ENCODE measurements around the gene ROGDI. TPM values are rescaled to one million over a fixed set of nuclear protein-coding genes. Genes with fewer than 3 reads are reported as not detected.

The ROGDI gene
- total and polyA plus RNA-seq, 2 donors (not counting 3 experiments of a cell fraction or from before 2014, with no cell fraction given) = 12.0 to 36.9 TPM

DNA sequence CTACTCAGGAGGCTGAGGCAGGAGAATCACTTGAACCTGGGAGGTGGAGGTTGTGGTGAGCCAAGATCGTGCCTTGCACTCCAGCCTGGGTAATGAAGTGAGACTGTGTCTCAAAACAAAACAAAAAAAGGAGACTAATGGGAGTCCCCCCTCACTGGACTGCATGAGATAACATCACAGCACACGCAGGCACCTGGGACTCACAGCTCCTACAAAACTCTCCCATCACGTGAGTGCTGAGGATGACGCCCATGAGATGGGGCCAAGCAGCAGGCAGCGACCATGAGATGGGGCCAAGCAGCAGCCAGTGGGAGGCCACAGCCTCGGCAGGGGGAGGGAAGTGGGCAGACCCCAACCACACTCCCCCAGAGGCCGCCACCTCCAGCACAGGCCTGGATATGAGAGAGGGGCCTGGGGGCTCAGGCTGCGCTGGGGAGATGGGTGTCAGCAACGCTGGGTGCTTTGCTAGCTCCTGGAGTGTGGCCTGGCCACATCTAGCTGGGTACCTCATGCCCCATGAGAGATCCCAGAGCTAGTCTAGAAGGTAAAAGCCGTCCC is 52.7 kb downstream of the ROGDI start:
- Histone ChIP-seq H3K79me2 (ENCODE audit: control insufficient read depth, insufficient read depth, low read length) (no peaks in the 10 kb centered on the region), H4K20me1 (replicated peaks; ENCODE audit: control insufficient read depth, extremely low read depth, insufficient read depth, low read length) (no peaks in the 10 kb centered on the region), H3K4me2 (ENCODE audit: insufficient read depth, low read length) (no peak overlapping the region), H3K27me3 (ENCODE audit: control insufficient read depth in 2 of 2, insufficient read depth in 2 of 2, low read length in 2 of 2) (no peaks in the 10 kb centered on the region), H3K9me1 (replicated peaks; ENCODE audit: control insufficient read depth, extremely low read depth, insufficient read depth, low read length) (no peaks in the 10 kb centered on the region), H3K9ac (replicated peaks; ENCODE audit: extremely low read depth, insufficient read depth, low read length) (no peak overlapping the region), H3K4me3 (replicated peaks in 1 of 3; ENCODE audit: insufficient read depth in 1 of 3, low read depth in 1 of 3, low read length in 3 of 3) (no peak overlapping the region), H2AFZ (ENCODE audit: low read depth, low read length) (no peak overlapping the region), H3K27ac (ENCODE audit: insufficient read depth, low read depth, low read length) (no peak overlapping the region), H3K36me3 (ENCODE audit: control insufficient read depth in 2 of 2, extremely low read depth in 1 of 2, insufficient read depth in 2 of 2, low read length in 2 of 2) (peaks cover 3 to 22% of the 10 kb centered on the region in 2 experiments), H3K9me3 (replicated peaks; ENCODE audit: control insufficient read depth, insufficient read depth, low read length) (no peaks in the 10 kb centered on the region), H3K4me1 (ENCODE audit: control insufficient read depth, extremely low read depth, insufficient read depth, low read length) (no peaks in the 10 kb centered on the region)
- FAIRE-seq (no peak), DNase-seq (ENCODE audit: low read depth, low spot score) (no peak)
- dilution Hi-C loops (cut with MboI; ENCODE audit: extremely low pct_ligation_motif_present, low sequenced_read_pairs) = no loop called here
- TF ChIP-seq MAX (IDR thresholded peaks at IDR 0.05; ENCODE audit: insufficient read depth, insufficient read length) (no peak), GATA2 (IDR thresholded peaks at IDR 0.05; ENCODE audit: insufficient read depth, insufficient read length, low read depth, low read length) (no peak), POLR2AphosphoS5 (IDR thresholded peaks at IDR 0.05; ENCODE audit: insufficient read depth, low read depth, low read length) (no peak), POLR2A (IDR thresholded peaks at IDR 0.05; ENCODE audit: low read depth, low read length) (no peak), EZH2 (IDR thresholded peaks at IDR 0.05; ENCODE audit: borderline replicate concordance, low read depth, low read length, severe bottlenecking) (no peak), FOS (IDR thresholded peaks at IDR 0.05; ENCODE audit: borderline replicate concordance, insufficient read depth, low read length) (no peak), MYC (IDR thresholded peaks at IDR 0.05; ENCODE audit: low read depth, low read length) (no peak), JUN (IDR thresholded peaks at IDR 0.05; ENCODE audit: borderline replicate concordance, insufficient read depth, insufficient read length, low read depth) (no peak)
- TF ChIP-seq, protein P1, sequence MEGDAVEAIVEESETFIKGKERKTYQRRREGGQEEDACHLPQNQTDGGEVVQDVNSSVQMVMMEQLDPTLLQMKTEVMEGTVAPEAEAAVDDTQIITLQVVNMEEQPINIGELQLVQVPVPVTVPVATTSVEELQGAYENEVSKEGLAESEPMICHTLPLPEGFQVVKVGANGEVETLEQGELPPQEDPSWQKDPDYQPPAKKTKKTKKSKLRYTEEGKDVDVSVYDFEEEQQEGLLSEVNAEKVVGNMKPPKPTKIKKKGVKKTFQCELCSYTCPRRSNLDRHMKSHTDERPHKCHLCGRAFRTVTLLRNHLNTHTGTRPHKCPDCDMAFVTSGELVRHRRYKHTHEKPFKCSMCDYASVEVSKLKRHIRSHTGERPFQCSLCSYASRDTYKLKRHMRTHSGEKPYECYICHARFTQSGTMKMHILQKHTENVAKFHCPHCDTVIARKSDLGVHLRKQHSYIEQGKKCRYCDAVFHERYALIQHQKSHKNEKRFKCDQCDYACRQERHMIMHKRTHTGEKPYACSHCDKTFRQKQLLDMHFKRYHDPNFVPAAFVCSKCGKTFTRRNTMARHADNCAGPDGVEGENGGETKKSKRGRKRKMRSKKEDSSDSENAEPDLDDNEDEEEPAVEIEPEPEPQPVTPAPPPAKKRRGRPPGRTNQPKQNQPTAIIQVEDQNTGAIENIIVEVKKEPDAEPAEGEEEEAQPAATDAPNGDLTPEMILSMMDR (IDR thresholded peaks at IDR 0.05; ENCODE audit: extremely low read depth in 1 of 2, insufficient read depth in 1 of 2, low read depth in 1 of 2, low read length in 2 of 2) = no peak
- CTCF ChIA-PET = no interaction called here
- intact Hi-C loops (cut with micrococcal nuclease) = no loop called here
- POLR2A ChIA-PET = interaction anchor here (0.6 kb wide), 1 partner anchor 102 kb away, joined by 4 read pairs; no protein-coding TSS in a partner anchor
- no TSS peak for BruUV-seq (replicated peaks)
